Activated CD8-positive, alpha-beta T cell treated with anti-CD3 and anti-CD28 coated beads for 36 hours (primary cell): Measurements from ENCODE around the gene MACROD2. TPM values are rescaled to one million over a fixed set of nuclear protein-coding genes. Genes with fewer than 3 reads are reported as not detected.

Experiments
- ATAC-seq: fragments of 200-7000 bp; cut with Tn5 transposase; one replicate; pipeline ENCODE4 v1.10.0; 2021; ENCODE audit warnings: mild to moderate bottlenecking, moderate library complexity
- CTCF ChIA-PET: fragments of 350-600 bp; sonication (Branson Sonifier 250); formaldehyde crosslinking; loops from one replicate; lab custom pipeline; 2021; ENCODE audit warnings: antibody characterized with exemption; lab: Charles Lee
- POLR2A ChIA-PET: fragments of 350-600 bp; sonication (Branson Sonifier 250); formaldehyde crosslinking; loops from one replicate; lab custom pipeline; 2021; ENCODE audit warnings: antibody characterized with exemption; lab: Charles Lee
- DNase-seq: peaks from one replicate; pipeline ENCODE4 v3.0.0-alpha.2; 2020
- H3K27ac Mint-ChIP-seq: one replicate; pipeline ENCODE4 v1.8.0; 2021; ENCODE audit warnings: mild to moderate bottlenecking, mixed read lengths
- H3K27me3 Mint-ChIP-seq: one replicate; pipeline ENCODE4 v1.8.0; 2021; ENCODE audit warnings: mixed read lengths
- H3K36me3 Mint-ChIP-seq: one replicate; pipeline ENCODE4 v1.8.0; 2021; ENCODE audit warnings: low read depth, mixed read lengths
- H3K4me1 Mint-ChIP-seq: one replicate; pipeline ENCODE4 v1.8.0; 2021; ENCODE audit warnings: low read depth, mixed read lengths
- H3K4me3 Mint-ChIP-seq: one replicate; pipeline ENCODE4 v1.8.0; 2021; ENCODE audit warnings: mild to moderate bottlenecking, moderate library complexity, mixed read lengths
- H3K9me3 Mint-ChIP-seq: one replicate; pipeline ENCODE4 v1.8.0; 2021; ENCODE audit warnings: mixed read lengths
- CTCF ChIP-seq: fragments of 200-600 bp; IDR thresholded peaks from one replicate; pipeline ENCODE4 v1.8.0; 2022; ENCODE audit warnings: antibody characterized with exemption, mild to moderate bottlenecking
- intact Hi-C: fragments of 100-400 bp; cut with micrococcal nuclease; formaldehyde crosslinking; loops from one replicate; pipeline ENCODE4 v1.10.0; 2022
- total RNA-seq, 2 experiments: library from RNA; stranded (reverse); gene quantifications; one replicate each; pipeline ENCODE4 v1.2.3, GENCODE V29; 2021

The MACROD2 gene
- total RNA-seq, 2 experiments from 2014 or later = not detected

- H3K36me3 Mint-ChIP-seq = no peaks in the 10 kb centered on the region
- H3K4me1 Mint-ChIP-seq = no peaks in the 10 kb centered on the region
- DNase-seq = no peak
- CTCF ChIA-PET = no interaction called here
- H3K27me3 Mint-ChIP-seq = no peaks in the 10 kb centered on the region
- H3K27ac Mint-ChIP-seq = no peak overlapping the region
- POLR2A ChIA-PET = no interaction called here
- no peak for ATAC-seq
- peaks cover 16% of the 10 kb centered on the region for H3K9me3 Mint-ChIP-seq
- no peak for TF ChIP-seq CTCF
- intact Hi-C loops = no loop called here
- no peak overlapping the region for H3K4me3 Mint-ChIP-seq
These were observed 1218.7 kb downstream of the MACROD2 start for GRCh38 chr20:15214051-15214450.

DNA sequence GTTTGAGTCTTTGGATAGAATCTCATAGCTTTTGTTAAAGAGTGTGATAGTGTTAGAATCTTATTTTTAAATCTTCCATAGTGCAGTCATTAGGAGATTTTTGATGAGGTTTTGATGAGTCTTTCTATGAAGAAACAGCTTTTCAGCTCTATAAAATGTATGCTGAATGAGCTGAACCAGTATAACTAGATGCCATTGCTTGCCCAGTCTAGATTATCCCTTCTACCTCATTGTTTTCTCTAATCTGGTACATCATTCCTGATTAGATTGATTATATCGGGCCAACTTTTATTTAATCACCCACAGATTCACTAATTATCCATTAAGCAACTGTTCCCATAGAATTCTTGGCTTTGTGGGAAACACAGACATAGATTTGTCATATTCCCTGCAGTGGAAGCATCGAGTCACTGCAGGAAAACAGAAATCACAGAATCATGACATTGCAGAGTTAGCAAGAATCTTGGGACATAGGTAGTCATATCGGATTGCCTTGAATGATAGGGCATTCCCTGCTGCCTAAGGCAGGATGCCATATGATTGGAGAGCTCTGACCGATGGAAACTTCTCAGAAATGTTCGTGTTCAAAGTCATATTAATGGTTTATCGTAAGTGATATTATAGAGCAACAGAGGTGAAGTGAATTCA, 1224.8 kb downstream of the MACROD2 start:
- ATAC-seq (no peak), DNase-seq (no peak)
- intact Hi-C loops = no loop called here
- H3K4me1 Mint-ChIP-seq = no peaks in the 10 kb centered on the region
- no peak overlapping the region for H3K4me3 Mint-ChIP-seq
- no peak overlapping the region for H3K27ac Mint-ChIP-seq
- no peaks in the 10 kb centered on the region for H3K27me3 Mint-ChIP-seq
- ChIA-PET POLR2A (no interaction called here), CTCF (no interaction called here)
- H3K36me3 Mint-ChIP-seq = no peaks in the 10 kb centered on the region
- no peak for TF ChIP-seq CTCF
- H3K9me3 Mint-ChIP-seq = peaks cover 4% of the 10 kb centered on the region

GRCh38 chr20:15220778-15221565, 1225.7 kb downstream of the MACROD2 start:
- ChIA-PET CTCF (no interaction called here), POLR2A (no interaction called here)
- Mint-ChIP-seq H3K27ac (no peak overlapping the region), H3K9me3 (peaks cover 2% of the 10 kb centered on the region), H3K4me1 (no peaks in the 10 kb centered on the region), H3K27me3 (no peaks in the 10 kb centered on the region), H3K36me3 (no peaks in the 10 kb centered on the region), H3K4me3 (no peak overlapping the region)
- no peak for TF ChIP-seq CTCF
- ATAC-seq (no peak), DNase-seq (no peak)
- intact Hi-C loops = no loop called here

DNA sequence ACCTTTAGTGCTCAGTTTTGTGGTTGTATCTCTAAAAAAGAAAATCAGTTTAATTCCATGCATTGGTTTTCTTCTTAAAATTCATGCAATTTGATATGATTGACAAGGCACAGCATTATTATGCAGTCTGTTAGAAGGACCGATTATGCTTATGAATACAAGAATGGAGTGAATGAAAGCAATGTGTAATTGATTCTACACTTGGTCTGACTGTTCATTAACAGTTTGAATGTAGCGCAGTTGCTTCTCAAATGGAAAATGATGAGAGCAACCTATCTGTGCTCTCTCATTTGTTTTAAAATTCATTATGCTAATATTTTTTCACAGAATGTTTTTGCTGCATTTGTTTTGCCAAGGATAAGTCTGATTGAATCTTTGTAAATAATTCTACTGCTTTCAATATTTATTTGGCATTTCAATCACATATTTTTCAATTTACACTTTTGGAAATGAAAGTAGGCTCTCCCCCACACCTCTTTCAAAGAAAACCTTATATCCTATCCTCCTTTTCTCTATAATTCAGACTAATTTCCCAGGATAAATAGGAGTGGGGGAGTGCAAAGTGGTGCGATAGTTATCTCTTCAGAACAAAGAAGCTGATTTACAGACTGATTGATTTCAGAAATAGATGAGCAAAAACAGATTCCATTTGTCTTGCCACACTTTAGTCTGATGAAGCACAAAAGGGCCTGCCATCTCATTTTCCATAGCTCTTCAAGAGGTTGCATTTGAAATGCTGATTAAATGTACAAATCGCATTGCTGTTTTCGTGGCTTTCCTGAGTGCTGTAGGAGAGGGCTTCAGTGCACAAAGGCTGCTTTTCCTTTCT, 1227.4 kb downstream of the MACROD2 start:
- POLR2A ChIA-PET = no interaction called here
- no peak for TF ChIP-seq CTCF
- DNase-seq (no peak), ATAC-seq (no peak)
- Mint-ChIP-seq H3K4me1 (no peaks in the 10 kb centered on the region), H3K27ac (no peak overlapping the region), H3K4me3 (no peak overlapping the region), H3K36me3 (no peaks in the 10 kb centered on the region), H3K27me3 (no peaks in the 10 kb centered on the region), H3K9me3 (peaks cover 2% of the 10 kb centered on the region)
- CTCF ChIA-PET = no interaction called here
- intact Hi-C loops = no loop called here
